SK-N-MC (cell line): ENCODE results near the gene TRIP10.
A peak's percentile ranks its signal among the peaks of the same experiment; 100 is the strongest.

Experiments used
- DNase-seq: peaks from one replicate; pipeline ENCODE4 v3.0.0-alpha.2; 2011; ENCODE audit warnings: low read depth, low spot score
- H3K27ac ChIP-seq: fragments of 200-600 bp; sonication (generic); 2 replicates; pipeline ENCODE4 v1.5.1; 2016; ENCODE audit warnings: mixed run types
- H3K36me3 ChIP-seq: fragments of 200-600 bp; sonication (generic); 2 replicates; pipeline ENCODE4 v1.6.1; 2017; ENCODE audit warnings: antibody characterized with exemption, low read length, mixed read lengths; ENCODE audit not compliant: insufficient read depth
- H3K4me3 ChIP-seq: fragments of 200-600 bp; sonication (generic); 2 replicates; pipeline ENCODE4 v1.5.1; 2016
- H3K9ac ChIP-seq: fragments of 200-600 bp; sonication (generic); 2 replicates; pipeline ENCODE4 v1.8.0; 2017; ENCODE audit warnings: mixed run types, mixed read lengths; ENCODE audit not compliant: insufficient read length
- H3K9me3 ChIP-seq: fragments of 200-600 bp; sonication (generic); 2 replicates; pipeline ENCODE4 v1.6.1; 2017; ENCODE audit warnings: low read depth, mild to moderate bottlenecking, antibody characterized with exemption, low read length, moderate library complexity, mixed read lengths
- EZH2 ChIP-seq: fragments of 200-600 bp; sonication (generic); IDR thresholded peaks from one replicate; pipeline ENCODE4 v1.6.1; 2017; ENCODE audit warnings: antibody characterized with exemption
- FOXP2 ChIP-seq: optimal IDR thresholded peaks from 2 replicates; pipeline ENCODE3; 2011; ENCODE audit warnings: mild to moderate bottlenecking, moderate library complexity; ENCODE audit not compliant: insufficient read depth; ENCODE audit errors: extremely low read length, control extremely low read depth
- POLR2AphosphoS5 ChIP-seq: IDR thresholded peaks from 2 replicates; pipeline ENCODE4 v1.6.1; 2012; ENCODE audit warnings: mild to moderate bottlenecking, low read depth, low read length, borderline replicate concordance

The TRIP10 gene, protein sequence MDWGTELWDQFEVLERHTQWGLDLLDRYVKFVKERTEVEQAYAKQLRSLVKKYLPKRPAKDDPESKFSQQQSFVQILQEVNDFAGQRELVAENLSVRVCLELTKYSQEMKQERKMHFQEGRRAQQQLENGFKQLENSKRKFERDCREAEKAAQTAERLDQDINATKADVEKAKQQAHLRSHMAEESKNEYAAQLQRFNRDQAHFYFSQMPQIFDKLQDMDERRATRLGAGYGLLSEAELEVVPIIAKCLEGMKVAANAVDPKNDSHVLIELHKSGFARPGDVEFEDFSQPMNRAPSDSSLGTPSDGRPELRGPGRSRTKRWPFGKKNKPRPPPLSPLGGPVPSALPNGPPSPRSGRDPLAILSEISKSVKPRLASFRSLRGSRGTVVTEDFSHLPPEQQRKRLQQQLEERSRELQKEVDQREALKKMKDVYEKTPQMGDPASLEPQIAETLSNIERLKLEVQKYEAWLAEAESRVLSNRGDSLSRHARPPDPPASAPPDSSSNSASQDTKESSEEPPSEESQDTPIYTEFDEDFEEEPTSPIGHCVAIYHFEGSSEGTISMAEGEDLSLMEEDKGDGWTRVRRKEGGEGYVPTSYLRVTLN

GRCh38 chr19:6739390-6739882, at the start of gene TRIP10:
Gene TRIP10 (plus strand): TSS chr19:6739680. CDS start chr19:6739762, 82 bp downstream.
- H3K9ac ChIP-seq, result peak within 1 kb of the TSS; percentile 78
- H3K9me3 ChIP-seq, result no peaks in the 10 kb centered on the region
- peak within 1 kb of the TSS; percentile 91 for H3K4me3 ChIP-seq
- H3K27ac ChIP-seq, result peak within 1 kb of the TSS; percentile 92
- TF ChIP-seq POLR2AphosphoS5 (no peak), EZH2 (no peak), FOXP2 (no peak)
- peaks cover 13% of the 10 kb centered on the region; the same call in 1 of the 2 replicates for H3K36me3 ChIP-seq
- DNase-seq, result no peak

DNA sequence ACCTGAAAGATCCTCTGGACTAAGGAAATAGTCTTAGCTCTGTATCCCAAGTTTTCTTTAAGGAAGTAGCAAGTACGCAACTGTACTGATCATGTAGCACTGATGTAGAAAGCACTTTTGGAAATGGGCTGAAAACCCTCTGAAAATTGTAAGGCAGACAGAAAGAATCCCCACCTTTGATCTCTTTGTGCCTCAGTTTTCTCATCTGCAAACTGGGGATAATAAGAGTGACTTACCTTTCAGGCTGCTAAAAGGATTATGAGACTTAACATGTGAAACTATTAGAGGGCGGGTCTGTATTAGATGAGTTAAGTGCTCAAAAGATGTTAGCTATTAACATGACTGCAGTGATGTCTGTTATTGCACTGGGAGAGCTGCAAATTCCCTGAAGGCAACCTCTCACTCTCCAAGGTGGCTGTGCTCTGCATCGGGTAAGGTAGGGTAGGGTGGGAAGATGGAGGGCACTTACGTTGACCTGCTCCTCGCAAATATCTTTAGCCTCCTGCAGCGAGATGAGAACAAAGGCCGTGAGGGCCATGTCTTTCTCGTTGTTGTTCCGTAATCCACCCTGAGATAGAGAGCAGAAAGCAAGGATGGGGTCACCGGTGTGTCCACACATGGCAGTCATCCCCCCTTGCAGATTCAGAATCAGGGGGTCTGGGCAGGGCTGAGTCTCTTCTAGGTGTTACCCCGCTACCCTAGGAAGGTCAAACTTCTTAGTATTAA, 49.2 kb upstream of the TRIP10 start:
- no peak for TF ChIP-seq EZH2
- no peak for TF ChIP-seq POLR2AphosphoS5
- TF ChIP-seq FOXP2, result no peak
- Histone ChIP-seq H3K4me3 (no peak overlapping the region), H3K36me3 (no peaks in the 10 kb centered on the region)

DNA sequence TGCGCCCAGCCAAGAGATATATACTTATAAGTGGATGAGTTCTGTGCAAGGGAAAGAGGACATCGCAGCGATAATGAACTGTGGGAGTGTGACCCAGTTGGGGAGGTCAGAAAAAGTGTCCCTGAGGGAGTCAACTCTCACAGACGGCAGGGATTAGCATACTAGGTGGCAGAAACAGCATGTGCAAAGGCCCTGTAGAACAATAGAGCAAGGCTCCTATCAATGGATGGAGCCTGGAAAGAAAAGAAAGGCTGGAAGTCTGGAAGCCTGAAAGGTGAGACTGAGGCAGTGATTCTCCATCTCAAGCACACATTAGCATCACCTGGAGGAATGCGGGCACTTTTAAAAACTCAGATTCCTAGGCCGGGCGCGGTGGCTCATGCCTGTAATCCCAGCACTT, 48.1 kb upstream of the TRIP10 start:
- Histone ChIP-seq H3K36me3 (no peaks in the 10 kb centered on the region), H3K9ac (no peak overlapping the region), H3K9me3 (no peaks in the 10 kb centered on the region), H3K27ac (no peak overlapping the region), H3K4me3 (no peak overlapping the region)
- no peak for DNase-seq
- TF ChIP-seq POLR2AphosphoS5 (no peak), FOXP2 (no peak), EZH2 (no peak)

More for the DNA sequence above, 49.2 kb upstream of the TRIP10 start:
- no peak overlapping the region for H3K9ac ChIP-seq
- H3K27ac ChIP-seq, result no peak overlapping the region
- no peaks in the 10 kb centered on the region for H3K9me3 ChIP-seq
- no peak for DNase-seq

DNA sequence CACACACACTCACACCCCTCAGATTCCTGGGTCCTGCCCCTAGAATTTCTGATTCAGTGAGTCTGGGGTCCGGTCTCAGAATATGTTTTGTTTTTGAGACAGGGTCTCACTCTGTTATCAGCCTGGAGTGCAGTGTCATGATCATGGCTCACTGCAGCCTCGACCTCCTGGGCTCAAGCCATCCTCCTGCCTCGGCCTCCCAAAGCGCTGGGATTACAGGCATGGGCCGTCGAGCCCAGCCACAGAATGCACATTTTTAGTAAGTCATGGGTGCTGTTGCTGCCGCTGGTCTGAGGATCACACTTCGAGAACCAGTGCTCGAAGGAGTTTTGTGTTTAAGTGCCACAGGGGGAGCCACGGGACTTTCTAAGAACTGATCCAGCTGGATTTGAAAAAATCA, 47.5 kb upstream of the TRIP10 start:
- Histone ChIP-seq H3K4me3 (no peak overlapping the region), H3K27ac (no peak overlapping the region), H3K9me3 (no peaks in the 10 kb centered on the region), H3K9ac (no peak overlapping the region), H3K36me3 (no peaks in the 10 kb centered on the region)
- DNase-seq, result no peak
- no peak for TF ChIP-seq FOXP2
- TF ChIP-seq EZH2, result no peak

GRCh38 chr19:6693056-6693471, 46.4 kb upstream of the TRIP10 start:
- no peaks in the 10 kb centered on the region for H3K36me3 ChIP-seq
- H3K9ac ChIP-seq, result no peak overlapping the region
- no peak for DNase-seq
- H3K9me3 ChIP-seq, result no peaks in the 10 kb centered on the region
- H3K27ac ChIP-seq, result no peak overlapping the region
- no peak overlapping the region for H3K4me3 ChIP-seq
- TF ChIP-seq FOXP2 (no peak), POLR2AphosphoS5 (no peak), EZH2 (no peak)

GRCh38 chr19:6693681-6694080, 45.8 kb upstream of the TRIP10 start:
- Histone ChIP-seq H3K9me3 (no peaks in the 10 kb centered on the region), H3K36me3 (no peaks in the 10 kb centered on the region), H3K4me3 (no peak overlapping the region), H3K9ac (no peak overlapping the region), H3K27ac (no peak overlapping the region)
- no peak for DNase-seq
- TF ChIP-seq EZH2 (no peak), POLR2AphosphoS5 (no peak), FOXP2 (no peak)

- Histone ChIP-seq H3K9me3 (no peaks in the 10 kb centered on the region), H3K27ac (no peak overlapping the region), H3K4me3 (no peak overlapping the region), H3K36me3 (no peaks in the 10 kb centered on the region), H3K9ac (no peak overlapping the region)
- TF ChIP-seq EZH2 (no peak), FOXP2 (no peak), POLR2AphosphoS5 (no peak)
- DNase-seq, result no peak
Observed at GRCh38 chr19:6694147-6694815, 45.2 kb upstream of the TRIP10 start.
